Measurements from ENCODE around the gene NOP58.
"Not testable (repeated sequence)": the region's sequence is repeated elsewhere in the genome, so short reads cannot be mapped to it uniquely, and the experiment has no call there.

Gene NOP58

DNA sequence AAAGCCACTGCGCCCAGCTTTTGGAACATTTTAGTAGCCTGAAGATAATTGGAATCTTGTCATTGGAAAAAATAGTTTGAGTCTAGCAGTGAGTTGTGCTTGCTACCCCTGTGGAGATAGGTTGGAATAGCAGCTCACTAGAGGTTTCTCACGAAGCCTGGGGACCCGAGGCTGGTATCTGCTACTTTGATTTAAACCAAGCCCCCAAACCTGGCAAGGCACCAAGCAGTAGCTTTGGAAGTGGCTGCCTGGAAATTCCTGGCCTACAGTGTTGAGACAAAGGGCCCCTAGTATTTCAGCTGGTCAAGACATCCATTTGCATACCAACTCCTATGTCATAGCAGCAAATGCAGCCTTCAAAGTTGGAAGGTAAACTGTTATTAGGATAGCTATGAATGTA, 42.1 kb downstream of the NOP58 start:
- DNase-seq: no peak

DNA sequence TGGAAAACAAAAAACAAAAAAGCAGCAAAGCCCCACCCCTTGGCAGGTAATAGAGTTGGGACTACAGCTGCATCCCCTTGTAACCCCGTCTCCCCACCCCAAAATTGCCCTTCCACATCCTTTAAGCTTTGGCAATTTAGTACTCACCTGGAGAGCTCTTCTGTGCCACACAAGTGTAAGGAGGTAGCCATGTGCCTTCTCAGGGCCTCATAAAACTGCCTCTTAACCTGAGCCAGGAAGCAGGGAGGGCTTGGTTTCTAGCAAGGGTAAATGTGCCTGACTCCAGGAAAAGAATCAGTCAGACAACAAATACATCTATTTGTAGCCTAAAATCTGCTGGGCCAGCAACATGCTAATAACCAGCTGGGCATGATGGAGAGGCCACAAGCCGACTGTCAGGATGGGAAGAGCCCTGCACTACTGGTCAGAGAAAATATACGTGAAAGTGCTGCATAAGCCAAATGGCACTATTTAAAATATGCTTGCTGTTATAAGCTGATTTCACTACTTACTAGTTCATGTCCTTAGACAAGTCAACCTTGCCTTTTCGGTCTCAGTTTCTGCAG, 46.3 kb downstream of the NOP58 start:
- DNase-seq: no peak

DNA sequence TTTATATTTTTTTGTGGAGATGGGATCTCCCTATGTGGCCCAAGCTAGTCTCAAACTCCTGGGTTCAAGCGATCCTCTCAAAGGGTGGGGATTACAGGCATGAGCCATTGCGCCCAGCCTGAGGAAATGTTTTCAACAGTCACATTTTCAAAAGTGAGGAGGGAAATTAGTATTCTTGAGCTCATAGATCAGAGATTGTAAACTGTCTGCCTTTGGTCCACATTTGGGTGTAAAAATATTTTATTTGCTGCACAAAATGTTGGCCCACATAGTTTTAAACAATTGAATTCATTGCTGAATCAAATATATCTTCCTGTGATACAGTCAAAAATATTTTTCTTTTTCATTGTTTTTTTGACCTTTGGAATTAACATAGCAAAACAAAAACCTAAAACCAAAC, 48.6 kb downstream of the NOP58 start:
- DNase-seq: no peak

DNA sequence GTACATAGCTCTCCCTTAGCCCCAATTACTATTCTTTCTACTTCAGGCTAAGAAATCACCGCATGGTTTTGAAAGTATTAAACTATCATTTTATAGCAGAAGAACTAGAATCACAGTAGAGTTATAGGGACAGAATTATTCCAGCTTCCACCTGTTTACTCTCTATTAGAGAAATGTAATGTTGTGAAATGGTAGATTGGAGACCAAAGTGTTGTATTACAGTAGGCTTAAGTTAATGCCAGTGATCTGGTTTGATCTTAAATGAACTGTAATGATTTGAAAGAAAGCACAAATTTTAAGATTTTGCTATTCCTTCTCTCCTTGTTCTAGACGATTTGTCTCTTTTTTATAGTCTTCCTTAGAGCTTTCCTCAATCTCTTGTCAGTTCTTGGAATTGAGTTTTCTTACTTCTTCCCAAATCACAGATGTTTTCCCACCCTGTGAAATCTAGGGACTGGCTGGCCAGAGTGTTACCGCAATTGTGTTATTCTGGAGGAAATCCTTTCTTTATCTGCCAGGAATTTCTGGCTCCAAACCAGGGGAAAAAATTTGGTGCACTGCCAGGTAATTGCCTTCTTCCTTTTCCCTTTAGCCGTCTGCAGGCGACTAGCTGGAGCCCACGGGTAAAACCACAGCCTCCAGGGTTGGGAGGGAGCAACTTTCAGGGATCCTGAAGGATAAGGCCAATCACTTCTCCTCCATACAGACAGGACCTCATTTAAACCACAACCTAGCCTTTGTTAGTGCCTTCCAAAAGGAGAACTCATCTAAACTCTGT, 51.7 kb downstream of the NOP58 start:
- peak; percentile 58 for DNase-seq

DNA sequence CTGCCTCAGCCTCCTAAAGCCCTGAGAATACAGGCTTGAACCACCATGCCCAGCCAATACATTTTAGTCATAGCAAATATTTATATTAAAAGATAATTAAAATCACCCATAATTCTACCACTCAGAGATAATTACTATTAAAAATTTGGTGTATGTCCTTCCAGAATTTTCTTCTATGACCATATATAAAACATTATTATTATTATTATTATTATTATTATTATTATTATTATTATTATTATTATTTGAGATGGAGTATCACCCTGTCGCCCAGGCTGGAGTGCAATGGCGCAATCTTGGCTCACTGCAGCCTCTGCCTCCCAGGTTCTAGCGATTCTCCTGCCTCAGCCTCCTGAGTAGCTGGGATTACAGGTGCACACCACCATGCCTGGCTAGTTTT, 54.8 kb downstream of the NOP58 start:
- DNase-seq: not testable (repeated sequence)

DNA sequence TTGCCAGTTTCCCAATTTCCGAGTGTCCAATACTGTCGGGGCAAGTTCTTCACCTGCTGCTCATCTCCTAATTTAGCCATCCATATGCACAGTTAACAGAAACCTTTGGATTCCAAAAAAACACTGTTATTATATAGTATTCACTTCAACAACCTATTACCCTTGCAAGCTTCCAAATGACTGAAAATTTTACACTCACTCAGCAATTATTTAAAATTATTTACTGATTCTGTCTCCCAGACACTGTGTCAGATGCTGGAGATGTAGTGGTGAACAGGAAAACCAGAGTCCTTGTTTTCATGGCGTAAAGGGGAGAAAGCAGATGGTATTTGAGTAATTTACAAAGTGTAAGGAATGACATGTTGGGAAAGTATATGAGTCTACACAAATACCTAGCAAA, 56.9 kb downstream of the NOP58 start:
- DNase-seq: no peak

DNA sequence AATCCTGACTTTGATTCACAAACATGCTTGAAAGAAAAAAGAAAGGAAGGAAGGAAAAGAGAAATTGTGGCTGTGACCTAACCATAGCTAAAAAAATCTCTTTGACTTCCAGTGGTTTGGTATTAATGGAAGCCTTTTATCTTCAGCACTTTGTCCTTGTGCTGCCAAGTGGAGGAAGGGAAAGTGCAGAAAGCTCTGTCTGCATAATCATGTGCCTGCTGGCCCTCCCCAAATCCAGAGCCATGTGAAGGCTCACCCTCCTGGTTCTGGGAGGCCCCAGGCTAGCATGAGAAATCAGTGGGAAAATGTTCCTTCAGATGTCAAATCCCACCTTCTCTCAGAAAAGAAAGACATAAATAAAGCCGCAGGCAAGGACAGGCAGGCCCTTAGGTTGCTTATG, 62.3 kb downstream of the NOP58 start:
- no peak for DNase-seq

DNA sequence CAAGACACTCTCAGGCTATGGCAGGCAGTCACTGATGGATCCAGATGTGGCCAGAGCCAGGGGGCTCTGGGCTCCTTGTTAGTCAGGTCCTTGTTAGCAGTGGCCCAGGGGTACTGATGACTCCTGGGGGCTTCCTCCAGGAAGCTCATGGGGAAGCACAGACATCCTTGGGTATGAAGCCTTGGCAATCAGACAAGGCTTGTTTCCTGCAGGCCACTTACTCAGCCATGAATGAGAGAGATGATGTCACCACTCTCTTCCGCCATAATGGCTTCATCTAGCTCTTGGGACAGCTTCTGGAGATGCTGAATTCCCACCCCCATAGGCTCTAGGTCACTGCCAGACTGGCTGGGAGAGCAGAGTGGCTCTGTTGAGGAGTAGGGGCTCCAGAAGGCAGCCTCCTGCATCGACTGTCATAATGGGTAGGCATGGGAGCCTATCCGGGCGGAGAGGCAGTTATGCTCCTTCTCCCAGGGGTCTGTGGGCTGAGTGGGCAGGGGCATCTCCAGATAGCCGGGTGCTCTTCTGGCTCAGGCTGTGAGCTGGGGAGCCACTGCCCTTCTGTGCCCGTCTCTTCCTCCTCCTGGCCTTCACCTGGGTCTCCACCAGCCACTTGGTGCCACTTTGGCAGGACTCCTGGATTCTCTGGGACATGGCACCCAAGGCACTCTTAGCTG, 70.4 kb downstream of the NOP58 start:
- no peak for DNase-seq

DNA sequence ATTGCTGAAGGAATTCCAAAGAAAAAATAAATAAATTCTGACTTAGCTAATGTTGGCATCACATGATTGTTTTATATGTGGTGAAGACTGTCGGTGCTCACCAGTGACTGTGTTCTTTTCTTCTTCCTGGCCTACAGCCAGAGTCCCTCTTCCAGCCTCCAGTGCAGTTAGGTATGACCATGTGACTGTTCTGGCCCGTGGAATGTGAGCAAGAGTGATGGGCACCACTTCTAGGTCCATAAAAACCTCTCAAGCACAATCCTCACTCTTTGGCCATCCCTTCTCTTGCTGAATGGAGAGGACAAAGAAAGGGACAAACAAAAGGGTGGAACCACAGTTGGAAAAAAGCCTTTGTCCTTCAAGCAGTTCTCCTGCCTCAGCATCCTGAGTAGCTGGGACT, 71.6 kb downstream of the NOP58 start:
- DNase-seq: no peak

DNA sequence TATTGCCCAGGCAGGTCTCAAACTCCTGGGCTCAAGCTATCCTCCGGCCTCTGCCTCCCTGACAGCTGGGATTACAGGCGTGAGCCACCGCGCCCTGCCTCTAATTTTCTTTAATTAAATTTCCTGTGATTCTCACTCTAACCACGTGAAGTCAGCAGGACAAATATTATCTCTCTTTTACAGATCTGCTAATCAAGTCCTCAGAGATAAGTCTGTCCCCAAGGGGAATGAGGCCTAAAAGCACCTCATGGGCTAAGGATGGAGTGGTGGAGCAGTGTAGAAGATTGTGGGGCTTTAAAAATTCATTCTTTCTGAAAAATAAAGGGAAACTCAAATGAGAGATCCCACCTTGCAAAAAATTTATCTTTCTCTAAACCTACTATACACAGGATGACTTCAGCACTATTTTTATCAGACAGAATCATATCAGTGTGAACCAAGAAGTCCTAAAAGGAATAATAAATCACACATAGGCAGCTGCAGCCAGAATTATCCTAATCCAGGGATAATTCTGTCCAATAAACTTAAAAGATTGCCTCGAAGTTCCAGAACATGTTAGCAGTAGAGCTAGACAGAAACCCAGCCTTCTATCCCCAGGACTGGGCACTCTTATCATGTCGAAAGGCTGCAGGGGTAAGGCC, 72.3 kb downstream of the NOP58 start:
- no peak for DNase-seq

DNA sequence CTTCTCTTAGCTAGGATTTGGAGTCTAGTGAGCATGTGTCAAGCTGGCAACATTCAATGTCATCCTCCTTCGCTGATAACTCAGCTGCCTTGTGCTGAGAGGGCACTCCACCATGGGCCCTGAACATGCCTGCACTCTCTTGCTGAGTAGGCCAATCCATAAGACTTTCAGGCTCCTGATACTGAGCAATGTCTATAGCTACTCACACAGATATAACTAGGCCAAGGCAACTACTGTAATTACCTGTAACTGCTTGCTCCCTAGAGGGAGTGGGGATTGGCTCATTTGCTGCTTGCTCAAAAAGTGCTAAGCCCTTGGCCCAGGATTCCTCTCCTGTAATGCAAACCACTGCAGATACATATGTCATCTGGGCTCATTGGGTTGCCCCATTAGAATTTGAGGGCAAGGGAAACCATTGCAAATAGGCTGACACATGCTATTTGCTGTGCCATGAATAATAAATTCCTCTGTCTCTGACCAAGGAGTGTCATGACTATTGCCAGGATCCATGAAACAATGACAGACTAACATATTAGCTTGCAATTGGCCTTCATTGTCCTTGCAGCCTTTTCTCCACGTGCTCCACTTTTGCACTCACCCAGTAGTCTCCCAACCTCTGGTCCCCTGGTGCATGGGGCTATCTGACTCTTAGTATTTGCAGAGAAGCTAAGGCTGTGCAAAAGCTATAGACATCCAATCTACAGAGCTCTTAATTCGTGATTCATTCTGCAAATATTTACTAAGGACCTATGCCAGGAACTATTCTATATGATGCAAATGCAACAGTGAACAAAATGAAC, 73.7 kb downstream of the NOP58 start:
- DNase-seq: no peak

DNA sequence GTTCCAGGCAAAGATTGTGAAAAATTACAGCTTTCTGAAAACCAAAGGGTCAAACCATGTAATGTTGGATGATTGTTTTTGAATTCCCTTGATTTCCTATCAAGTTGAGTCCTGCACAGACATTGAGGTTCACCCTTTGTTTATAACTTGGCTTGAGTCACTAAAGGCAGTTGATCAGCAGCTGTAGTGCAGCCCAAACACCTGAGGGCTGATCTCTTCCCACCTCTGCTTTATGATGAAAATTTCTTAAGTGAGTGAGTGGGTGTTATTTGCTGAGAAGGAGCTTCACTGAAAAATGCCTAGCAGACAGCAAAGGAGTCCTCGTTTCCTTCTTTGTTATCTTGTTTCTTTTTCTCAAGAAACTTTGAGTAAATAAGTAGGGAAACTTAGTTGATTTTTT, 78.6 kb downstream of the NOP58 start:
- DNase-seq: no peak

DNA sequence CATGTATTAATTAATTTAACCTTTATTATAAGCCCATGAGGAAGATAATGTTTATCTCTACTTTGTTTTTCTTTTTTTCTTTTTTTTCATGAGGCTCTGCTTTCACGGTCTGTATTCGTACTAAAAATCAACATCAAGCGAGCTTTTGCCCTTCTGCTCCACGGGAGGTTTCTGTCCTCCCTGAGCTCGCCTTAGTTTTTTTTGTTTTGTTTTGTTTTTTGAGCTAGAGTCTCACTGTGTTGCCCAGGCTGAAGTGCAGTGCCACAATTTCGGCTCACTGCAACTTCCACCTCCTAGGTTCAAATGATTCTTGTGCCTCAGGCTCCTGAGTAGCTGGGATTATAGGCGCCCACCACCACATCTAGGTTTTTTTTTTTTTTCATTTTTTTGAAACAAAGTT, 80.6 kb downstream of the NOP58 start:
- no peak for DNase-seq
